ENCODE measurements around the gene OR9A4. TPM values are rescaled to one million over a fixed set of nuclear protein-coding genes. Genes with fewer than 3 reads are reported as not detected.

OR9A4 gene
- polyA plus RNA-seq (2011; rRNA removed) (not detected in 2 replicates), polyA plus RNA-seq (2017; fragmentation: RNase III; extraction: RNeasy Plus Mini Kit Qiagen cat#74134 plus additional on column Dnase treatment) (not detected in 3 replicates), polyA minus RNA-seq (2011; rRNA and poly(A)+ RNA removed) (not detected in 2 replicates)
- polyA plus RNA-seq (2012; cell fraction: cytosol; rRNA removed) = not detected in 2 replicates
- polyA plus RNA-seq (2012; cell fraction: nucleus; rRNA removed) = not detected in 2 replicates

DNA sequence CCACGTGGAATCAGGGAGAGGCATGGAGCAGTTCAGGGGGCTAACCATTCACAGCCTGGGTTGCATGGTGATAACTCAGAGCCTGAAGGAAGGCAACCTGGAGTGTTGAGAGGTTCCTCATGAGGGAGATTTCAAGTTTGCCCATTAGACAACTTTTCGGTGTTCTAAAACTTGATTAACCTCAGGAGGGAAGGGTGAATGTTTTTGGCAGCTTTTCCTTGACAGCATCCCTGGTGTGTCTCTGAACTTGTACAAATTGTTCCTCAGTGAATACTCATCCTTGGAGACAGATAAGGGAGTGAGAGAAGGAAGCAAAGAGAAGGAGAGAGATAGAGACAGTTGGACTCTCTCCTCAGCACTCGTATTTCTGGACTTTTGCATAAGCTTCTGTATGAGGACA is at the start of gene OR9A4:
OR9A4 (plus strand) TSS at position 301 of the 400 bp plus-strand sequence. CDS start 2,477 bp downstream, outside the sequence.
- H3K4me3 ChIP-seq = no peak within 1 kb of the TSS
- TF ChIP-seq, protein P1, sequence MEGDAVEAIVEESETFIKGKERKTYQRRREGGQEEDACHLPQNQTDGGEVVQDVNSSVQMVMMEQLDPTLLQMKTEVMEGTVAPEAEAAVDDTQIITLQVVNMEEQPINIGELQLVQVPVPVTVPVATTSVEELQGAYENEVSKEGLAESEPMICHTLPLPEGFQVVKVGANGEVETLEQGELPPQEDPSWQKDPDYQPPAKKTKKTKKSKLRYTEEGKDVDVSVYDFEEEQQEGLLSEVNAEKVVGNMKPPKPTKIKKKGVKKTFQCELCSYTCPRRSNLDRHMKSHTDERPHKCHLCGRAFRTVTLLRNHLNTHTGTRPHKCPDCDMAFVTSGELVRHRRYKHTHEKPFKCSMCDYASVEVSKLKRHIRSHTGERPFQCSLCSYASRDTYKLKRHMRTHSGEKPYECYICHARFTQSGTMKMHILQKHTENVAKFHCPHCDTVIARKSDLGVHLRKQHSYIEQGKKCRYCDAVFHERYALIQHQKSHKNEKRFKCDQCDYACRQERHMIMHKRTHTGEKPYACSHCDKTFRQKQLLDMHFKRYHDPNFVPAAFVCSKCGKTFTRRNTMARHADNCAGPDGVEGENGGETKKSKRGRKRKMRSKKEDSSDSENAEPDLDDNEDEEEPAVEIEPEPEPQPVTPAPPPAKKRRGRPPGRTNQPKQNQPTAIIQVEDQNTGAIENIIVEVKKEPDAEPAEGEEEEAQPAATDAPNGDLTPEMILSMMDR (IDR thresholded peaks at IDR 0.05) = no peak
- TF ChIP-seq EHMT2 (IDR thresholded peaks at IDR 0.05; ENCODE audit: low read depth) (no peak), FOXS1 (CRISPR knock-in tag; IDR thresholded peaks at IDR 0.05) (no peak), TFCP2L1 (CRISPR knock-in tag; IDR thresholded peaks at IDR 0.05) (no peak), MAFK (IDR thresholded peaks at IDR 0.05; ENCODE audit: partially characterized antibody) (no peak), TP53 (CRISPR knock-in tag; IDR thresholded peaks at IDR 0.05) (no peak), NFE2L2 (conservative IDR thresholded peaks at IDR 0.05; ENCODE audit: low read length) (no peak)
- FAIRE-seq (no peak), DNase-seq (ENCODE audit: low read depth in 1 of 2, low spot score in 1 of 2) (no peak), ATAC-seq (no peak; a peak in 2 of 6 replicates)
- POLR2A ChIA-PET = no interaction called here
- H3K4me1 ChIP-seq = no peaks in the 10 kb centered on the region
- CTCF ChIA-PET = interaction anchor here (0.5 kb wide), 1 partner anchor 240 kb away, joined by 3 read pairs; no protein-coding TSS in a partner anchor
- 28% methylated on average over 3 of the region's 3 CpGs for WGBS (ENCODE audit: missing lambda C conversion rate)
- H3K9me3 ChIP-seq = no peaks in the 10 kb centered on the region
- no peak within 1 kb of the TSS for H3K27ac ChIP-seq
- no peak within 1 kb of the TSS for H3K4me2 ChIP-seq

DNA sequence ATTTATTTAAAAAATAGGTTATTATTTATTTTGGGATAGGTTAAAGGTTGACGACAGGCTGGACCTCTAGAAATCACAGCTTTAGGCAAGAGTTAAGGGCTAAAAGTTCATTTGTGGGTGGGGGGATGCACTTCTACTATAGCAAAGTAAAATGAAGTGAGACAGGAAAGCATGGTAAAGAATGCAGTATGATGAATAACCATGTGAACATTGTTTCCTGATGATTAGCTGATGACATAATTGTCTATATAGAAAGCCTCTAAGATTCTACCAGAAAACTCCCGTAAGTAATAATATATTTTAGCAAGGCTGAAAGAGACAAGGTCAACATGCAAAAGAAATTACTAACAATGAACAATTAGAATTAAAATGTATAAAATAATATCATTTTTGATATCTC is 49.2 kb upstream of the OR9A4 start:
- POLR2A ChIA-PET = no interaction called here
- no peak for ATAC-seq
- H3K27ac ChIP-seq = no peak overlapping the region
- no peaks in the 10 kb centered on the region for H3K9me3 ChIP-seq
- no peak overlapping the region for H3K4me2 ChIP-seq
- no peaks in the 10 kb centered on the region for H3K4me1 ChIP-seq
- CTCF ChIA-PET = no interaction called here
- 55% methylated on average over 2 of the region's 2 CpGs for WGBS (ENCODE audit: missing lambda C conversion rate)
- DNase-seq (ENCODE audit: low read depth in 1 of 2, low spot score in 1 of 2) = no peak
- H3K4me3 ChIP-seq = no peak overlapping the region
- TF ChIP-seq NR3C1 (IDR thresholded peaks at IDR 0.05) (no peak), ZSCAN20 (CRISPR knock-in tag; IDR thresholded peaks at IDR 0.05) (no peak), CHD4 (IDR thresholded peaks at IDR 0.05; ENCODE audit: borderline replicate concordance) (no peak), HEYL (CRISPR knock-in tag; IDR thresholded peaks at IDR 0.05) (no peak), HDAC2 (IDR thresholded peaks at IDR 0.05) (no peak), HOXA7 (CRISPR knock-in tag; IDR thresholded peaks at IDR 0.05) (no peak), TP53 (CRISPR knock-in tag; IDR thresholded peaks at IDR 0.05) (no peak), SMC3 (IDR thresholded peaks at IDR 0.05) (no peak), PHF8 (IDR thresholded peaks at IDR 0.05; ENCODE audit: borderline replicate concordance, low read depth) (no peak), FOSB (CRISPR knock-in tag; IDR thresholded peaks at IDR 0.05) (no peak), FOXS1 (CRISPR knock-in tag; IDR thresholded peaks at IDR 0.05) (no peak), CEBPB (IDR thresholded peaks at IDR 0.05) (no peak), JUN (IDR thresholded peaks at IDR 0.05) (no peak)
- TF ChIP-seq, protein P2, sequence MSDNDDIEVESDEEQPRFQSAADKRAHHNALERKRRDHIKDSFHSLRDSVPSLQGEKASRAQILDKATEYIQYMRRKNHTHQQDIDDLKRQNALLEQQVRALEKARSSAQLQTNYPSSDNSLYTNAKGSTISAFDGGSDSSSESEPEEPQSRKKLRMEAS (IDR thresholded peaks at IDR 0.05) = no peak
- TF ChIP-seq, protein P3, sequence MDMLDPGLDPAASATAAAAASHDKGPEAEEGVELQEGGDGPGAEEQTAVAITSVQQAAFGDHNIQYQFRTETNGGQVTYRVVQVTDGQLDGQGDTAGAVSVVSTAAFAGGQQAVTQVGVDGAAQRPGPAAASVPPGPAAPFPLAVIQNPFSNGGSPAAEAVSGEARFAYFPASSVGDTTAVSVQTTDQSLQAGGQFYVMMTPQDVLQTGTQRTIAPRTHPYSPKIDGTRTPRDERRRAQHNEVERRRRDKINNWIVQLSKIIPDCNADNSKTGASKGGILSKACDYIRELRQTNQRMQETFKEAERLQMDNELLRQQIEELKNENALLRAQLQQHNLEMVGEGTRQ (IDR thresholded peaks at IDR 0.05) = no peak
- TF ChIP-seq, protein P1 (IDR thresholded peaks at IDR 0.05) = no peak
- TF ChIP-seq, protein P4, sequence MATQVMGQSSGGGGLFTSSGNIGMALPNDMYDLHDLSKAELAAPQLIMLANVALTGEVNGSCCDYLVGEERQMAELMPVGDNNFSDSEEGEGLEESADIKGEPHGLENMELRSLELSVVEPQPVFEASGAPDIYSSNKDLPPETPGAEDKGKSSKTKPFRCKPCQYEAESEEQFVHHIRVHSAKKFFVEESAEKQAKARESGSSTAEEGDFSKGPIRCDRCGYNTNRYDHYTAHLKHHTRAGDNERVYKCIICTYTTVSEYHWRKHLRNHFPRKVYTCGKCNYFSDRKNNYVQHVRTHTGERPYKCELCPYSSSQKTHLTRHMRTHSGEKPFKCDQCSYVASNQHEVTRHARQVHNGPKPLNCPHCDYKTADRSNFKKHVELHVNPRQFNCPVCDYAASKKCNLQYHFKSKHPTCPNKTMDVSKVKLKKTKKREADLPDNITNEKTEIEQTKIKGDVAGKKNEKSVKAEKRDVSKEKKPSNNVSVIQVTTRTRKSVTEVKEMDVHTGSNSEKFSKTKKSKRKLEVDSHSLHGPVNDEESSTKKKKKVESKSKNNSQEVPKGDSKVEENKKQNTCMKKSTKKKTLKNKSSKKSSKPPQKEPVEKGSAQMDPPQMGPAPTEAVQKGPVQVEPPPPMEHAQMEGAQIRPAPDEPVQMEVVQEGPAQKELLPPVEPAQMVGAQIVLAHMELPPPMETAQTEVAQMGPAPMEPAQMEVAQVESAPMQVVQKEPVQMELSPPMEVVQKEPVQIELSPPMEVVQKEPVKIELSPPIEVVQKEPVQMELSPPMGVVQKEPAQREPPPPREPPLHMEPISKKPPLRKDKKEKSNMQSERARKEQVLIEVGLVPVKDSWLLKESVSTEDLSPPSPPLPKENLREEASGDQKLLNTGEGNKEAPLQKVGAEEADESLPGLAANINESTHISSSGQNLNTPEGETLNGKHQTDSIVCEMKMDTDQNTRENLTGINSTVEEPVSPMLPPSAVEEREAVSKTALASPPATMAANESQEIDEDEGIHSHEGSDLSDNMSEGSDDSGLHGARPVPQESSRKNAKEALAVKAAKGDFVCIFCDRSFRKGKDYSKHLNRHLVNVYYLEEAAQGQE (IDR thresholded peaks at IDR 0.05) = no peak
- TF ChIP-seq, protein P5, sequence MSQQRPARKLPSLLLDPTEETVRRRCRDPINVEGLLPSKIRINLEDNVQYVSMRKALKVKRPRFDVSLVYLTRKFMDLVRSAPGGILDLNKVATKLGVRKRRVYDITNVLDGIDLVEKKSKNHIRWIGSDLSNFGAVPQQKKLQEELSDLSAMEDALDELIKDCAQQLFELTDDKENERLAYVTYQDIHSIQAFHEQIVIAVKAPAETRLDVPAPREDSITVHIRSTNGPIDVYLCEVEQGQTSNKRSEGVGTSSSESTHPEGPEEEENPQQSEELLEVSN (IDR thresholded peaks at IDR 0.05; ENCODE audit: borderline replicate concordance, low read depth) = no peak
- no peak for FAIRE-seq

All from A549 (cell line).